GM18951 (cell line): ENCODE results near the gene TSHZ2.

ENCODE experiments used
- POLR2A ChIP-seq: IDR thresholded peaks from 4 replicates; pipeline ENCODE4 v1.6.1; 2011; ENCODE audit warnings: mild to moderate bottlenecking; ENCODE audit not compliant: insufficient read length, insufficient read depth; ENCODE audit errors: extremely low read depth
- in situ Hi-C: fragments of 300-500 bp; cut with MboI; formaldehyde crosslinking; loops from one replicate; pipeline ENCODE4 v1.12.0; 2022; ENCODE audit warnings: low sequenced_read_pairs, mixed read lengths, inconsistent platforms; ENCODE audit not compliant: unreplicated experiment

TSHZ2 gene

GRCh38 chr20:53216856-53217576 is 244.9 kb downstream of the TSHZ2 start:
- no peak for TF ChIP-seq POLR2A
- in situ Hi-C loops: no loop called here

DNA sequence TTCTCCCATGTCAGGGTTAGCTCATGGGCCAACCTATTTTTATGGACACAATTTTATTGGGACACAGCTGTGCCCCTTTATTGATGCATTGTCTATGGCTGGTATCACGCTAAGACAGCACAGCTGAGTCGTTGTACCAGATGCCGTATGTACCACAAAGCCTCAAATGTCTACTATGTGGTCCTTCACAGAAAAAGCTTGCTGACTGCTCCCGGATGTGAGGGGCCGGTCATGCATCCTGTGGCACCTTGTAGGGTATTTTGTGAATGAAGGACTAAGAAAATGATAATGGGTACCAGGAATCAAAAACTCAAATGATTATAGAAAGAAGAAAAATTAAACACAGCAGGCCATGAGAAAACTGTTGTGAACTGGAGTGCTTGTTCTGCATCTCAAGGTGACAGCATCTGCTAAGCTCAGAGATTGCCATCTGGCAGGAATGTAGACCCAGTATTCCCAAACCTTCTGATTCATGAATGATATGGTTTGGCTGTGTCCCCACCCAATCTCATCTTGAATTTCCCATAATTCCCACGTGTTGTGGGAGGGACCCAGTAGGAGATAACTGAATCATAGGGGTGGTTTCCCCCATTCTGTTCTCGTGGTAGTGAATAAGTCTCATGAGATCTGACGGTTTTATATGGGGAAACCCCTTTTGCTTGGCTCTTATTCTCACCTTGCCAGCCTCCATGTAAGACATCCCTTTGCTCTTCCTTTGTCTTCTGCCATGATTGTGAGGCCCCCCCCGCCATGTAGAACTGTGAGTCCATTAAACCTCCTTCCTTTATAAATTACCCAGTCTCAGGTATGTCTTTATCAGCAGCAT is 248.5 kb downstream of the TSHZ2 start:
- in situ Hi-C loops: no loop called here
- TF ChIP-seq POLR2A: no peak

DNA sequence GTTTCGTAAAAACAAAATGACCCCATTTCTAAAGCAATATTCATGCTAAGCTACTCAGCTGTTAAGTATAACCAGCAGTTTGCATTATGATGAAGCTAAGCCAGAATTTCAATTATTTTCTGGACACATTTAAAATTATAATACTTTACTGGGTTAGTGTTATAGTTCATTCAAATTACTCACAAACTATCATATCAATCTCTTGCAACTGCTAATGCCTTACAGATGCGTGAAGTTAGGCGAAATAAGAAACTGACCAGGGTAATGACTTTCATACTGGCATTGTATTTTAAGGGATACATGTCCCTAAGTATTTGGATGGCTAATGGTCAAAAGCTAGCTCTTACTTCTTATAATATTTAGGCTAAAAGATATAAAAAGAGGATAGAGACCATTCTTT is 249.6 kb downstream of the TSHZ2 start:
- TF ChIP-seq POLR2A: no peak
- in situ Hi-C loops: no loop called here

DNA sequence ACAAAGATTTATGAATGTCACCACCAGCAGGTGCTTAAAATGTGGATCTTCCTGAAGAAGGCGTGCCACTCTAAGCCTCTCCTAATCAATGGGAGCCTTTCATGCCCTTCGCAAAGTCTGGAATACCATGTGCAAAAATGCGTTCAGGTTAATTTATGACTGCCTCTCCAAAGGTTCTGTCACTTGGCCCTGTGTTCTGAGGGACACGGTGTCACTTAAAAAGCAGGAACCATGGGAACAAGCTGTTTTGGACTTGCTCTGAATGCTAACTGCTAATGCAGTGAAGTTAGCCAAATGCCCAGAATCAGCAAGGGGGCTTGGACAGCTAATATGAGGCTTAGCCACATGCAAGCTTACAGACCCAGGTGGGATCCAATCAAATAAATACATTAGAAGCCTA is 250.3 kb downstream of the TSHZ2 start:
- TF ChIP-seq POLR2A: no peak
- in situ Hi-C loops: no loop called here

DNA sequence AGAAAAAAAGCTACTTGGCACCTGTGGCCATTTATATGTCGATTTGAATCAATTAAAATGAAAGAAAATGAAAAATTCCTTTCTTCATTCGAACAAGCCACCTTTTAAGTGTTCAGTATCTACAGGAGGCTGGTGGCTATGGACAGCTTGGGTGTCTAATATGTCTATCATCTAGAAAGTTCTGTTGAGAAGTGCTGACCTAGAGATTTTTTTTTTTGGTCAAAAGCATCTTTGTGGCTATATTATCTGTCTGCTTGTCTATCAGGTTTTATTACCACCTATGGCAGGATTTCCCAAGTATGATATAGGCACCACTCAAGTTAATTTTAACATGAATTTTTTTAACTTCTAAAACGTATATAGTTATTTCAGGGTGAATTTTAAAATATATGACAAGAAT is 250.8 kb downstream of the TSHZ2 start:
- no peak for TF ChIP-seq POLR2A
- in situ Hi-C loops: no loop called here

DNA sequence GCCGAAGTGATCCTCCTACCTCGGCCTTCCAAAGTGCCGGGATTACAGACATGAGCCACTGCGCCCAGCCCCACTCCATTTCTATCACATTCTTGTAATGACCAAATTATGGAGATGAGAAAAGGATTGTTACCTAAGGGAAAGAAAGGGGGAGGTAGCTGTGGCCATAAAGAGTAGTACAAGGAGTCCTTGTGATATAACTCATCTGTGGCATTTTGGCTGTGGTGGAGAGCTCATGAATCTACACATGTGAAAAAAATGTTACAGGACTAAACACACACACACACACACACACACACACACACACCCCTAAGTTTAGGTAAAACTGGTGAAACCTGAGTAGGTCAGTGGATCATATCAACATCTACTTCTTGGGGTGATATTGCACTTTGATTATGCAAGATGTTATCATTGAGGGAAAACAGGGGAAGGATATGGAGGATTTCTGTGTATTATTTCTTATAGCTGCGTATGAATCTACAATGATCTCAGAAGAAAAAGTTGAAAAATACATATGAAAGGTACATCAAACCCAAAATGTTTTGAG is 251.5 kb downstream of the TSHZ2 start:
- in situ Hi-C loops: no loop called here
- no peak for TF ChIP-seq POLR2A

GRCh38 chr20:53224851-53225250 is 252.7 kb downstream of the TSHZ2 start:
- in situ Hi-C loops: no loop called here
- TF ChIP-seq POLR2A: no peak

- no peak for TF ChIP-seq POLR2A
- in situ Hi-C loops: no loop called here
These were observed 254.7 kb downstream of the TSHZ2 start for GRCh38 chr20:53226826-53227225.

GRCh38 chr20:53227523-53227922 is 255.4 kb downstream of the TSHZ2 start:
- in situ Hi-C loops: no loop called here
- TF ChIP-seq POLR2A: no peak

- in situ Hi-C loops: no loop called here
- TF ChIP-seq POLR2A: no peak
These were observed 258.9 kb downstream of the TSHZ2 start for GRCh38 chr20:53231061-53231460.

- no peak for TF ChIP-seq POLR2A
- in situ Hi-C loops: no loop called here
These were observed 265.3 kb downstream of the TSHZ2 start for GRCh38 chr20:53237461-53237860.

DNA sequence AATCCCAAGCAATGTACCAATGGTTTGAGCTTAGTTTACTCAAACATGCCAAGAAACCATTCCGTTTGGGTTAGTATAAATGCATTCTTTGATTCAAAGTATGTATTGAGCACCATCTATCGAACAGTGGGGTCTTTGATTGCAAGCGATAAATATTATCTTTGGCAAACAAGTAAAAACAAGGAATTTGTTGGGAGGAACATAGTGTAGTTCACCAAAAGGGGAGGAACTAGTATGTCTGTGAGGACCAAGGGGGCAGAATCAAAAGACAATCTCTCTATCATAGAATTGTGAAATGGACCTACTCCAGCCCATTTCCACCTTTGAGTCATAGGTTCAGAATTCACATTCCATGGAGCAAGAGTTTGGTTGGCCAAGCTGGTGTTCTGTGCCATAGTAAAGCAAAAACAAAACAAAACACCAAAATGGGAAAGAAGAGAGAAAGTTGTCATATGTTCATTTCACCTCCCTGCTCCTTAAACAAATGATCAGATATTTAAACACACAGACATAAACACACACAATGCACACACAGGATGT is 266.0 kb downstream of the TSHZ2 start:
- TF ChIP-seq POLR2A: no peak
- in situ Hi-C loops: no loop called here

GRCh38 chr20:53243152-53243551 is 271.0 kb downstream of the TSHZ2 start:
- in situ Hi-C loops: no loop called here

More at GRCh38 chr20:53243152-53243551, 271.0 kb downstream of the TSHZ2 start:
- no peak for TF ChIP-seq POLR2A
